Type B pancreatic cell (in vitro differentiated cells): ENCODE results near the gene AARS1. TPM values are rescaled to one million over a fixed set of nuclear protein-coding genes. Genes with fewer than 3 reads are reported as not detected.
"Not testable (repeated sequence)": the region's sequence is repeated elsewhere in the genome, so short reads cannot be mapped to it uniquely, and the experiment has no call there.

Experiments used
- DNase-seq: peaks from one replicate; pipeline ENCODE4 v3.0.0; 2021; ENCODE audit warnings: mixed read lengths; ENCODE audit not compliant: unreplicated experiment; ENCODE audit errors: extremely low spot score
- H3K27ac Mint-ChIP-seq: 2 replicates; pipeline ENCODE4 v1.8.0; 2021; ENCODE audit warnings: mild to moderate bottlenecking, mixed read lengths
- H3K27me3 Mint-ChIP-seq: 2 replicates; pipeline ENCODE4 v1.8.0; 2021; ENCODE audit warnings: mixed read lengths
- H3K36me3 Mint-ChIP-seq: 2 replicates; pipeline ENCODE4 v1.8.0; 2021; ENCODE audit warnings: mixed read lengths
- H3K4me1 Mint-ChIP-seq: one replicate; pipeline ENCODE4 v1.8.0; 2021; ENCODE audit warnings: mixed read lengths; ENCODE audit not compliant: unreplicated experiment
- H3K4me3 Mint-ChIP-seq: 2 replicates; pipeline ENCODE4 v1.8.0; 2021; ENCODE audit warnings: mild to moderate bottlenecking, mixed read lengths
- H3K9me3 Mint-ChIP-seq: 2 replicates; pipeline ENCODE4 v1.8.0; 2021; ENCODE audit warnings: mixed read lengths
- total RNA-seq: library from RNA; stranded (reverse); gene quantifications from 2 replicates; pipeline ENCODE4 v1.2.1, GENCODE V29; 2021; ENCODE audit warnings: low replicate concordance
- TF ChIP-seq, protein P1 (sequence below): fragments of 200-600 bp; sonication (generic); conservative IDR thresholded peaks from 2 replicates; pipeline ENCODE4 v1.5.0; 2021; ENCODE audit warnings: antibody characterized with exemption, mild to moderate bottlenecking

The AARS1 gene
- total RNA-seq, 1 donor from 2014 or later, result 112 TPM

GRCh38 chr16:70301121-70301520 is 11.8 kb upstream of the AARS1 start:
- DNase-seq, result no peak
- no peaks in the 10 kb centered on the region for H3K27me3 Mint-ChIP-seq
- TF ChIP-seq, protein P1, sequence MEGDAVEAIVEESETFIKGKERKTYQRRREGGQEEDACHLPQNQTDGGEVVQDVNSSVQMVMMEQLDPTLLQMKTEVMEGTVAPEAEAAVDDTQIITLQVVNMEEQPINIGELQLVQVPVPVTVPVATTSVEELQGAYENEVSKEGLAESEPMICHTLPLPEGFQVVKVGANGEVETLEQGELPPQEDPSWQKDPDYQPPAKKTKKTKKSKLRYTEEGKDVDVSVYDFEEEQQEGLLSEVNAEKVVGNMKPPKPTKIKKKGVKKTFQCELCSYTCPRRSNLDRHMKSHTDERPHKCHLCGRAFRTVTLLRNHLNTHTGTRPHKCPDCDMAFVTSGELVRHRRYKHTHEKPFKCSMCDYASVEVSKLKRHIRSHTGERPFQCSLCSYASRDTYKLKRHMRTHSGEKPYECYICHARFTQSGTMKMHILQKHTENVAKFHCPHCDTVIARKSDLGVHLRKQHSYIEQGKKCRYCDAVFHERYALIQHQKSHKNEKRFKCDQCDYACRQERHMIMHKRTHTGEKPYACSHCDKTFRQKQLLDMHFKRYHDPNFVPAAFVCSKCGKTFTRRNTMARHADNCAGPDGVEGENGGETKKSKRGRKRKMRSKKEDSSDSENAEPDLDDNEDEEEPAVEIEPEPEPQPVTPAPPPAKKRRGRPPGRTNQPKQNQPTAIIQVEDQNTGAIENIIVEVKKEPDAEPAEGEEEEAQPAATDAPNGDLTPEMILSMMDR, result no peak
- H3K27ac Mint-ChIP-seq, result peak overlapping the region; percentile 96
- H3K36me3 Mint-ChIP-seq, result peaks cover 32% of the 10 kb centered on the region
- H3K4me1 Mint-ChIP-seq, result peaks cover 14% of the 10 kb centered on the region
- peak overlapping the region; percentile 90 for H3K4me3 Mint-ChIP-seq
- H3K9me3 Mint-ChIP-seq, result no peaks in the 10 kb centered on the region

GRCh38 chr16:70298988-70299938 is 10.0 kb upstream of the AARS1 start, which contains the start of gene DDX19B:
Gene DDX19B (plus strand): TSS chr16:70299186. CDS start chr16:70299298, 112 bp downstream.
- peaks cover 14% of the 10 kb centered on the region for H3K4me1 Mint-ChIP-seq
- DNase-seq, result no peak
- H3K36me3 Mint-ChIP-seq, result peaks cover 27% of the 10 kb centered on the region
- peak within 1 kb of the TSS; percentile 96 for H3K27ac Mint-ChIP-seq
- TF ChIP-seq, protein P1, result no peak
- no peaks in the 10 kb centered on the region for H3K9me3 Mint-ChIP-seq
- peak within 1 kb of the TSS; percentile 90 for H3K4me3 Mint-ChIP-seq
- no peaks in the 10 kb centered on the region for H3K27me3 Mint-ChIP-seq

GRCh38 chr16:70295634-70296033 is 6.3 kb upstream of the AARS1 start:
- H3K4me1 Mint-ChIP-seq, result peaks cover 14% of the 10 kb centered on the region
- peaks cover 5% of the 10 kb centered on the region for H3K36me3 Mint-ChIP-seq
- H3K4me3 Mint-ChIP-seq, result no peak overlapping the region
- H3K9me3 Mint-ChIP-seq, result no peaks in the 10 kb centered on the region
- H3K27ac Mint-ChIP-seq, result no peak overlapping the region
- no peak for DNase-seq
- TF ChIP-seq, protein P1, result no peak
- H3K27me3 Mint-ChIP-seq, result no peaks in the 10 kb centered on the region

GRCh38 chr16:70294385-70295025 is 5.2 kb upstream of the AARS1 start:
- no peak for DNase-seq
- Mint-ChIP-seq H3K4me3 (no peak overlapping the region), H3K4me1 (peaks cover 12% of the 10 kb centered on the region), H3K27me3 (no peaks in the 10 kb centered on the region), H3K9me3 (no peaks in the 10 kb centered on the region), H3K27ac (no peak overlapping the region), H3K36me3 (peaks cover 1% of the 10 kb centered on the region)
- TF ChIP-seq, protein P1, result no peak

- not testable (repeated sequence) for H3K36me3 Mint-ChIP-seq, H3K4me3 Mint-ChIP-seq, DNase-seq, H3K27ac Mint-ChIP-seq, H3K27me3 Mint-ChIP-seq, H3K9me3 Mint-ChIP-seq
- peaks cover 12% of the 10 kb centered on the region for H3K4me1 Mint-ChIP-seq
Observed at GRCh38 chr16:70292148-70292547, 2.8 kb upstream of the AARS1 start.
